HG03095 (cell line): ENCODE data around the gene NEDD9.
A peak's percentile ranks its signal among the peaks of the same experiment; 100 is the strongest.

ENCODE experiments used
- ATAC-seq: cut with Tn5 transposase; IDR thresholded peaks from one replicate; pipeline ENCODE4 v1.9.1; 2021; ENCODE audit warnings: moderate library complexity; ENCODE audit not compliant: unreplicated experiment

Gene NEDD9, protein sequence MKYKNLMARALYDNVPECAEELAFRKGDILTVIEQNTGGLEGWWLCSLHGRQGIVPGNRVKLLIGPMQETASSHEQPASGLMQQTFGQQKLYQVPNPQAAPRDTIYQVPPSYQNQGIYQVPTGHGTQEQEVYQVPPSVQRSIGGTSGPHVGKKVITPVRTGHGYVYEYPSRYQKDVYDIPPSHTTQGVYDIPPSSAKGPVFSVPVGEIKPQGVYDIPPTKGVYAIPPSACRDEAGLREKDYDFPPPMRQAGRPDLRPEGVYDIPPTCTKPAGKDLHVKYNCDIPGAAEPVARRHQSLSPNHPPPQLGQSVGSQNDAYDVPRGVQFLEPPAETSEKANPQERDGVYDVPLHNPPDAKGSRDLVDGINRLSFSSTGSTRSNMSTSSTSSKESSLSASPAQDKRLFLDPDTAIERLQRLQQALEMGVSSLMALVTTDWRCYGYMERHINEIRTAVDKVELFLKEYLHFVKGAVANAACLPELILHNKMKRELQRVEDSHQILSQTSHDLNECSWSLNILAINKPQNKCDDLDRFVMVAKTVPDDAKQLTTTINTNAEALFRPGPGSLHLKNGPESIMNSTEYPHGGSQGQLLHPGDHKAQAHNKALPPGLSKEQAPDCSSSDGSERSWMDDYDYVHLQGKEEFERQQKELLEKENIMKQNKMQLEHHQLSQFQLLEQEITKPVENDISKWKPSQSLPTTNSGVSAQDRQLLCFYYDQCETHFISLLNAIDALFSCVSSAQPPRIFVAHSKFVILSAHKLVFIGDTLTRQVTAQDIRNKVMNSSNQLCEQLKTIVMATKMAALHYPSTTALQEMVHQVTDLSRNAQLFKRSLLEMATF

DNA sequence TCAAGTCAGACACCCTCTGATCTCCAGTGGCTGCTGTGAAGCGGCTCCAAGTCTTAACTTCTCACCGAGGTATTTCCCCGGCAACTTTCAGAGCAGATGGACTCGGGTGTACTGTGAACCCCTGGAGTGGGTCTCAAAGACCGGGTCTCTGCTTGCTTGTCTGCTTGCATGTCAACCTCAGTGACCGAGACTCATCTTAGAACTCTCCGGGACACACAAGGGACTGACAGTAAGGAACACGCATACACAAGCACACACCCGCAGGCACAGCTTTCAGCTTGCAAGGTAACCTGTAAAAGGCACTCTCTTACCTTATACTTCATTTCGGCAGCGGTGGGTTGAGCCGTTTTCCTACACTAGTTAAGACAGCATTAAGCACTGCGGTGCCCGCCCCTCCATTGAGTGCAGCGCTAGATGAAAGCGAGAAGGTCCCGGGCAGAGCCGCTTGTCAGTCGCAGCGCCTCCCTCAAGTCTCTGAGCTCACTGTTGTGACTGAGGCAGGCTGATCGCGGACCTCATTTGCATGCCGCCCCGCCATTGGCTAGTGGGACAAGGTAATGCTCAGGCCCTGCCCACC lies at the start of gene NEDD9:
Gene NEDD9, minus strand, starts transcription at position 476 of the 577 bp plus-strand sequence. Its CDS starts 153 bp downstream, at position 323.
- peak; percentile 99 for ATAC-seq

DNA sequence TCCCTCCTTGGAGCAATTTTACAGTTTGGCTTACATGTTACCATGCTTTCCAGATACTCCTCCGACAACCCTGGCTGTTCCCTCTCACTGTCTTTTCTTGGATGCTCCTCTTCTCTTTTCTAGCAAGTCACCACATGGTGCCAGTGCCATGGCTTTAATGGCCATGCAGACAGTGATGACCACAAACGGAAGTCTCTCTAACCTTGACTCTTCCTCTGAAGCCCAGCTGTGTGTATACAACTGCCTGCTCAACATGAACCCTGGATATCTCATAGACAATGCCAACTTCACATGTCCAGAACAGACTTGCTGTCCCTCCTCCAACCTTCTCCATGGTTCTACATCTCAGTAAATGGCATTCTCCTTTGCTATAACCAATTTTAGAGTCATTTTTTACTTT lies 49.8 kb upstream of the NEDD9 start:
- no peak for ATAC-seq

DNA sequence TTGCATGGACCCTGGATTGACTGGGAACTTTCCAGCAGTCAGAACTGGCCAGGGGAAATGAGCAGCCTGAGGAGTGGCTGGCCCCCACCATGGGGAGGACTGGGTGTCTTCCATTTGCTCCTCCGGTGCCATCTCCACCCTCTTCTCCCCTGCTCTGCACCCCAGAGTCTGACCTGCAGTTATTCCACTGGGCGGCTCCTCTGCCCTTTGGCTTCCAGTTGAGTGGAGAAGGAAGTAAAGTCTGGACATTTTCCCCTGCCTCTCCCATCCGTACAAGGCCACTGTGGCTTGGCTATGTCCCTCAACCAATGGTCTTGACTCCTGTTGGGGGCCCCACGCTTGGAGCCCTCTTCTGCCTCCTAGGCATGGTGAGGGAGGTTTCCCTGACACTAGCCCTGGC lies 47.9 kb upstream of the NEDD9 start:
- ATAC-seq, result no peak

DNA sequence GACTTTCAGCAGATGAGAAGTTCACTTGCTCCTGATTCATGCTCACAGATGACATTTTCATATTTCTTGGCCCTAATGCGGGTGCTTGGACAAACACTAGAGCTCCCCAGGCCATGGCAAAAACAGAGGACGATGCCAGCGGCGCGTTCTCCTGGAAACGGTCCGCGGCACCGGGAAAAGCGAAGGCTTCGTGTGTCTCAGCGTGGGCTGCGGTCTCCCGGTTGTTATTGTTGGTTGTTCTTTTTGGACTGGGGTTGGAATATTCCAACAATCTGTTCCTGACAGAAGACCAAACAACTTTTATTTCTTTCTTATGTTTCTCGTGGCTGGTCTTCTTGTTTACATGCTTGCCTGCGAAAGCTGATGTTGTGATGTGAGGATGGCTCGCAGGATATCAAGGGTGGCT lies 46.8 kb upstream of the NEDD9 start:
- no peak for ATAC-seq

DNA sequence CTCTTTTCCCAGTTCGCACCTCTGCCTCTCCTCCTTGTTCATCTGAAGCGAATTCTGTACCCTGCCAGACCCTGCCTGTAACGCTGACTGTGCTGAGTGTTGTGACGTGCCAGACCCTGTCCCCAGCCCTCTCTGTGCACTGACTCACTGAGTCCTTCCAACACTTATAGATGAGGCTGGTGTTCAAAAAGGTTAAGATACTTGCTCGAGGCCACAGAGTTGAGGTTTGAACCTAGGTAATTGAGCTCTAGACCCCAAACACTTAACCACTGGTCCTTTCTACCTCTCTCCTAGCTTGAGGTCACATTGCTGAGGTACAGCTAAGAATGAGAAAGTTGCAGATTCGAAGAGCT lies 45.7 kb upstream of the NEDD9 start:
- ATAC-seq, result no peak

DNA sequence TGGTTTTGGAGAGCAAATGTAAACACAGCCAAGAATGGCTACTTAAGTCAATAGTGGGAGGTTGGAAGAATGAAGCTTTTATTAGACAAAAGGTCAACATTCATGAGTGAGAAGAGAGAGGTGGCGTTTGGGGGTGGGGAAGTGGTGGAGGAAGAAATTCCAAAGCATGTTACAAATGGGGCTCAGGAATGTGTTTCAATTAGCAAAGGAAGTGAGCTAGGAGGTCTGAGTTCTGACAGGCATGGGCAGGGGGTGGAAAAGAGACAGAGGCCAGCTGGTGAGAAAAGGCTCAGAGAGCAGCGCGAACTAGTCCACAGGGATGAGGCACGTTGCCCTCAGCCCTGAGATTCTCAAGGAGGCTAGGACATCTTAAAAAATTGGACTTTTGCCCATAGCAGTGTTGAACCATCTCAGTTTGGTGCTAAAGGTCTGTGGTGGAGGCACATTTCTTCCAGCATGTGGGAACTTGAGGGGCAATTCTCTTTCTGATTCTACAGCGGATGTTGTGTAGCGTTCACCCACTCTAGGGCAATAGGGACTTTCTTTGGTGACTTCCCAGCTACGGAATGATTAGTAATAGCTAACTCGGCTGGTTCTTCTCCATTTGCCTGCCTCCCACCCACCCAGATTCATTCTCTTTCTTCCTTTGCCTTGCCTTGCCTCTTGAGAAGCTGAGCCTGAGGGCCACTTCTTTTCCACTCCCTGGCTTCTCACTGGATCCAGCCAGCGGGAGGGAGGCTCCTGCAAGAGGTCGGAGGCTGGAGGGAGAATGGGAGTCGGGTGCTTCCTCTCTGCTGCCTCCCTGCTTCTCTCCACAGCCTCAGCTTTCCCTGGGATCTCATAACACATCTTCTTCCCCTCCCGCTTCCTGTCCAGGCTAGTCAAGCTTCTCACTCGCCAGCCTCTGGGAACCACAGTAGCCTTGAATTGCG lies 45.1 kb upstream of the NEDD9 start:
- ATAC-seq, result peak; percentile 42

DNA sequence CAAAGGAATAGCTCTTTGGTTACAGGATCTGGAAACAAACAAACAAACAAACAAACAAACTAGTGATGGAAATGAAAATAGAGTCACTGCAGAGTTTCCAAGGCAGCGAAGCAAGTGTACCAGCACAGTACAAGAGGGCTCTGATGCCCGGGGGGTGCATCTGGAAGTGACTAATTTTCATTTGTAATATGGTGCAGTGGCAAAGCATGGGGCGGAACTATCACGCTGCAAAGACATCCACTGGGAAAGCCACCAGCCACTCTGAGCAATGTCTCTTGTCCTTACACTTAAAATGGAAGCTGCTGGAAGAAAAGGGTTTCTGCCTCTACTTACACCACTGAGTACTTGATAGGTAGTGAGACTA lies 44.4 kb upstream of the NEDD9 start:
- no peak for ATAC-seq

DNA sequence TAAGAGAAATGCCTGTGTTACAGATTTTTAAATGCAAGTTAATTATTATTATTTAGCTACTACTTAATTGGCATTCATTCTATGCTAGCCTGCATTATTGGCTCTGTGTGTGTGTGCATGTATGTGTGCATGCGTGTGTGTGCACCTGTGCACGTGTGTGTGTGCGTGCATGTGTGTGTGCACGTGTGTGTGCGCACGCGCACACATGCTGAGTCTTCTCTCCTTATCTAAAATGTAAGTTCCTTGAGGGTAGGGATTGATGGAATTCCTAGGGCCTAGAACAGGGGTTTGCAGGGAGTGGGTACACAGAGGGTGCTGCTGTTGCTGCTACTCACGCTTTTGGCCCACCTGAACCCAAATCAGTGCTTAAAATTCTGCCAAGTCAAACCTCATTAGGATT lies 43.8 kb upstream of the NEDD9 start:
- ATAC-seq, result no peak

DNA sequence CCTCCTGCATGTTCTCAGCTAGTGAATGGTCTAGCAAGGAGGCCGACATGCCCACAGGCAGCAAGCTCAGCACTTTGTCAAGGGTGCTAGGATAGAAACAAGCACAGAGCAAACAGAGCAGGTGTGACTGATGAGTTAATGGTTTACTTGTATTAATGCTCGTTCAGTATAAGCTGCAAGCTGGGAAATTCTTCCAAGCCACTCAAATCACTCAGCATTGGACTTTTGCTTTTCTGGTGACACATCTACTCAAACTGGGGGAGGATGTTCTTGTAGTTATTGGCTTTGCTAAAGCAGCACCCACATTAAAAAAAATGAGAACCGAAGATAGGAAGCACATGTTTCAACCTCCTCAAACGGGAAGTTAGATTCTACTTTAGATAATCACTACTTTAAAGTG lies 43.1 kb upstream of the NEDD9 start:
- ATAC-seq, result peak; percentile 57

DNA sequence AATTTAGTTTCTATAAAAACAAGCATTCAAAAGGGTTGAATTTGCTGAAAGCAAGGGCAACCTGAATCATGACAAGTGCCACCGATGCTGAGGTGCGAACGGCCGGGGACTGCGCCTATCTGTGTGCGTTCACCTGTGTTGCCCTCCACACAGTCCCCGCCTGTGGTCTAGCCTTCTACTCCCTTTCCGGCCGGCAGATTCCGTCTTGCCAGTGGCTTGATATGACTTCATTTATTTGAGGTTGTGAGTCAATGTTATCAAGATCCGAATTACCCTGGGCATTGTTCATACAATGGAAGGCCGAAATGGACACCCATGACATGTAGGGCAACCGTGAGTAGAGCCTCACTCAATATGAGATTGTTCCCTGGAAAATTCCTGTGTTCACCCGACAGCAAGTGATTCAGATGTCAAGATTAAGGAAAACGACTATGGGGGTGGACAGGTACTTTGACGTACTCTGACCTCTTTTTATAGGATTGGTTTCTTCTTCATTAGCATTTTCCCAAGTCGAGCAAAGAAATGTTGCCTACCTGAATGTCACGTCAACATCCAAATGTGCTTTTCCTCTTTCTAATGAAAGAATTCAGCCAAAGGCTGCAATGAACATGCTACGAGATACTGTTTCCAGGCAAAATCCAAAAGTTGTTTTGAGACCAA lies 41.1 kb upstream of the NEDD9 start:
- ATAC-seq, result no peak

DNA sequence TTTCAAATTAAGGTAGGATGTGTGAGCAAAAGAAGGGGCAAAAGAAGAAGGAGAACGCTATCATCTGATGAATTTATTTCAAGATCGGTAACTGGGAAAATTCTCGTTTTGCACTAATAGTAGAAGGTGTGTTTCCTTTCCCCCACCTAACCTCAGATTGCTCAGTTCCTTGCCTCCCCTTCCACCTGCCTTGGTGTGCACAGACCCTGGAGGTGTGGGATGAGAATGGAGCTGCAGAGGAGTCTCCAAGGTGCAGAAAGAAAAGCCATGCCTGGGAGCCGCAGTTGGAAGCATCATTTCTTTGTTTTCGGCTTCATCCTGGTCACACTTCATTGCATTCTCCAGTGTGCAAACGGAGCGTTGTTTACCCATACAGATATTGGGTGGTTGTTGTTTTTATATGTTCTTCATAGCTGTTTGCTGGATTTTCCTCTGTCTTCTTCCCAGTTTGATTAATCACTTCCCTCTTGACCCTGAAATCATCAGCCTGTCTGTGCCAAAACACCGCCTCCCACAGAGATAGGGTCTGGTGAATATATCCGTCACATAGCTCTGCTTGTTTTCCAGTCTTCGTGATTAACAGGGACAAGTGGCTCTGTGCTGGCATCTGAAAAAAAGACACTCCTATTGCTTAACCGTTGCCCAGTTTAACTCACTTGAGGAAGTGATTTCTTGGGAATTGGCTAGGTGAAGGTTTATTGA lies 40.2 kb upstream of the NEDD9 start:
- no peak for ATAC-seq

DNA sequence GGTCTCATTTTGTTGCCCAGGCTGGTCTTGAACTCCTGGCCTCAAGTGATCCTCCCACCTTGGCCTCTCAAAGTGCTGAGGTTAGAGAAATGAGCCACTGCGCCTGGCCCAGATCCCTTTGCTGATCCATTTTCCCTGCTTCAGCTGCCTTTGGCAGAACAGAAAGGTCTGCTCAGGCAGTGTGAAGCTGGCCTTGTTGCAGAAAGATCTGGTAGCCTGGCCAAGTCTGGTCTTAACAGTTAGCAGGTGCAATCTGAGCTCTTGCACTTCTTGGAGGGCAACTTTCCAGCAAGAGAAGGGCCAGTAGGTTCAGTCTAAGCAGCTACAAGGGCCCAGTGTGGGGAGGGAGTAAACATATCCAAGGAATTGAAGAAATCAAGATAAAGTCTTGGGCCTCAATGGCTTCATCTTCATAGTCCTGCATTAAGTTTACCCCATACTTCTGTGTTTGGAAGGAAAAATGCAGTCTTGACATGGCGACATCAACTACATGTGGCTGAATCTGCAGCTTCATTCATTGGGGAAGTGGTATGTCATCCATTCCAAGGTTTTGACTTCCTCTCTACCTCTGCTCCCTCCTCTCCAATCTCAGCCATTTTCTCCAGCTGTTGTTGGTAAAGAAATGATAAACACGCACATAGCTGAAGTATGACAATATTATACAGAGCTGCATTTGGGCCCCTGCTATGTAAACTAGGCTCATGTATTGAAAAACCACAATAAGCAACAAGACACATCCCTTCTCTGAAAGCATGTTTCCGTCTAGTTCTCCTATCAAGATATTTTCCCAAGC lies 39.0 kb upstream of the NEDD9 start:
- ATAC-seq, result no peak

DNA sequence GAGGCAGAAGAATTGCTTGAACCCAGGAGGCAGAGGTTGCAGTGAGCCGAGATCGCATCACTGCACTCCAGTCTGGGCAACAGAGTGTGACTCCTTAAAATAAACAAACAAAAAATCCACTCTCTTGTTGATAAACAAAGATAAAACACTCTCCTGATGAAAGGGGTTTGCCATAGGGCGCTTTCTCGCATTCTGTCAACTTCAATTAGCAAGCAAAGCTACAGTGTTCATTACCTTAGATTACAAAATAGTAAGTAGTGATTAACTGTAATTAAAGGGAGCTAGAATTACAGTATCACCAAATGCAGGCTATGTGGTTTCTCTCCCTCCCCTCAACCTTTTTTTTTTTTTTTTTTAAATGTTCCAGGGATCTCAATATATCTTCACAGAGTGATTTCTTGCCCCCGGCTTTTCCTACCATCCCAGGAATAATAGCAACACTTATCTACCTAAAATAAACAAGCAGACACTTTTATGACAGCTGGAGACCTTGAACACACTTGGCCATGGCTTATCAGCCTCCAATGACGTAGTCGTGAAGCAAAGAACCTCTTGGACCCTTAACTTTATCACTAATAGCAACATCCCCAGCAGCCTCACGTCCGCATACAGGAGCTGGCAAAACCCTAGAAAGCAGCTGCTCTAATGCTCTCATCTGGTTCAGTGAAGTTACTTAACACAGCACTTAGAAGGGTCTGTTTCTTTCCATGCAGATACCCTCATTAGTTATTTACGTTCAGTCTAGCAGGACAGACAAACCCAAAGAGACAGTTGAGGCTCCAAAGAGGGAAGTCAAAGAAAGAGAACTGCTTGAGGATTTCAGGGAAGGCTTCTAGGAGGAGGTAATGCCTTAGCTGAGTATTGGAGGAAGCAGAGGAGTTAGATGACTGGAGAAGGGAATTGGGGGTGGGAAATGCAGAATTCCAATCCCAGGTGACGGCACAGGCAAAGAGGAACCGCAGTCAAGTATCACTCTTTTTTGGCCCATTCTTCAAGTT lies 37.9 kb upstream of the NEDD9 start:
- ATAC-seq, result no peak

DNA sequence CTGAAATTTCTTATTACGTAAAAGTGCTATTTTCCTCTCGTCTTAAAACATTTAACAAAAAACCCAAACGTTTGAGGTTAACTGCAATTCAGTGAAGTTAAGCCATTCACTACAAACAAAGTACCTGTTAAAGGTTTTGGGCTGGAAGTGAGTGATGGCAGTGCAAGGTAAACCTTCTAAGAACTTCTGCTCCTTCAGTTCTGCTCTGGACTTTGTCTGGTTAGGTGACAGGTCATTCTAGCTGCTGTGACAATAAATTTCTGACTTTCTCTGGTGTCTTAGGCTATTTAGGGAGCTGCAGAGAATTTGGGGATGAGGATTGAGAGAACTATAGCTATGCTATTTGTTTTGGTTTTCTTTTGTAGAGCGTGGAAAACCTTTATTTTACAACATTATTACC lies 36.5 kb upstream of the NEDD9 start:
- ATAC-seq, result no peak

DNA sequence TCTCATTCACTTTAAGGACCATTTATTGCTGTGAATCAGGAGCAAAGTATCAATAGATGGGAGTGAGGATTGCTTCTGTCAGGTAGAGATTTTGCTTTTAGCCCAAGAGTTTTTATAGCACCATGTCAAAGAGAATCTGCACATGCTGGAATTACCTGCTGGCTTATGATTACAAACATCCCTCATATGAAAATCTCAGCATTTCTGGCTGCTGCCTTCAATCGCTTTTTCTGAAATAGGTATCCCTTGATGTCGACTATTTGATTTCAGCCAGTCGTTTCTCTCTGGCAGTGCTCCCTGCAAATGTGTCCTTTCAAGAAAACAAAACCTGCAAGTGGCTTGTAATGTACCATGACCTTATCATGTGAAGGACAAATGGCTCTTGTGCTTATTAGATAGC lies 34.5 kb upstream of the NEDD9 start:
- no peak for ATAC-seq

DNA sequence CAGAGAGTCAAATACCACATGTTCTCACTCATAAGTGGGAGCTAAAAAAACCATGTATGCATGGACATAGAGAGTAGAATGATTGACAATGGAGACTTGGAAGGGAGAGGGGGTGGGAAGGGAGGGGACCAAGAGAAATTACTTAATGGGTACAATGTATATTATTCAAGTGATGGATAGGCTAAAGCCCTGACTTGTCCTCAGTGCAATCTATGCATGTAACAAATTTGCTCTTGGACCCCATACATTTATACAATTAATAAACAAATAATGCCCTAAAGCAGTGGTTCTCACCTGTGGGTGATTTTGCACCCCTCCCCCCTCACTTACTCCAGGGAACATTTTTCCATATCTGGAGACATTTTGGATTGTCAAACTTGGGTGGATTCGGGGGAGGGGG lies 33.5 kb upstream of the NEDD9 start:
- ATAC-seq, result no peak

DNA sequence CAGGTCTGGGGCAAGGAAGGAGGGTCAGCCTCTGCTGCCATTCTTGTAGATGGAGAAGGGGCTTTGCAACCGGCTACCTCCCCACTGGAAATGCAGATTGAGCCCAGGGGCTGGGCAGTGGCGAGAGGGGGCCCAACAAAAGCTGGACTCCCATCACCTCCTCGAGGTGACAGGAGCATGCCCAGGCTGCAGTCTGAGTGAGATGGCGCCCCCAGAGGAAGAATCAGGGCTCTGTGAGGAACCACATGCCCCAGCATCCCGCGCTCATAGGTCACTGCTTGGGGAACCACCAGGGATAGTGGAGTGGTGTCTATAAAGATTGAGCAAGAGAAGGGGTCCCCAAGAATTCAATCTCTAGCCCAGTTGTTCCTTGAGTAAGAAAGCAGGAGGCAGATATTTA lies 31.6 kb upstream of the NEDD9 start:
- ATAC-seq, result no peak

DNA sequence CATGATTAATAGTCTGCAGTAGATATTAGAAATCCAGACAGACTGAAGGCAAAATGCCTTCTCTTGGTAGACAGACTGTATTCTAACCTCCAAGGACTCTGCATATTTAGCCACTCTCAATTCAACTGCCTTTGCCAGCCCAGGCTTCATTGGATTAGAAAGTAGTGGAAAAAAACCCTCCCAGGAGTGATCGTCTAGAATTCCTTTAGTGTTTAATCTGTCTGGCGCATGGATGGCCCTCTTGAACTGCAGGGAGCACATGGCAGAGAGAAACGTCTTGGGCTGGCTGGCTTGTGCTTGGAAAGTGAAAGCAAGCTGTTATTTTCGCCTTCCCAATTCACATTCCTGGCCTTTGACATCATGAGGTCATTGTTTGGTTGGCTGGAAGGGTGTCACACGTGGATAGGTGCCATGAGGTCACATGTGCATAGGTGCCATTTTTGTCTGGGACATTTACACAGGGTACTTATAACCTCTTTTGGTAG lies 30.9 kb upstream of the NEDD9 start:
- ATAC-seq, result no peak
